GM19397 (cell line): Measurements from ENCODE around the gene LHCGR.
"Not testable (repeated sequence)": the region's sequence is repeated elsewhere in the genome, so short reads cannot be mapped to it uniquely, and the experiment has no call there.

Experiments used
- ATAC-seq: cut with Tn5 transposase; IDR thresholded peaks from one replicate; pipeline ENCODE4 v1.9.1; 2021; ENCODE audit warnings: mild to moderate bottlenecking, moderate library complexity; ENCODE audit not compliant: unreplicated experiment

LHCGR gene

DNA sequence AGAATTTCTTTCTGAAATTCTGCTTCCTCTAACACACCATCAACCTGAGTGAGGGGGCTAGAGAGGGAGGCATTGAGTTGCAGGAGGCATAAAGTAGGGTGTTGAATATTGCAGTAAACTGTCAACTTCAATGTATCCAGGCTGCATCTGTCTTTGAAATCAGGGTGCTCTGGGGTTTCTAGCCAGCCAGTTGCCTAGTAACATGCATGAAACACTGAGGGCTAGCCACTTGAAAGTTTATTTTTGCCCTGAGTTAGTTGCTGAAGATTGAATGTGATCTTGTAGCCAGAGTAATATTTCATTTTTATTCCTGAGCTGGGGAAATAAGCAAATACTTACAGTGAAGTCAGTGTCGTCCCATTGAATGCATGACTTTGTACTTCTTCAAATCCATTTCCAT lies 41.9 kb downstream of the LHCGR start:
- ATAC-seq = no peak

GRCh38 chr2:48712151-48712550 lies 43.4 kb downstream of the LHCGR start:
- no peak for ATAC-seq

DNA sequence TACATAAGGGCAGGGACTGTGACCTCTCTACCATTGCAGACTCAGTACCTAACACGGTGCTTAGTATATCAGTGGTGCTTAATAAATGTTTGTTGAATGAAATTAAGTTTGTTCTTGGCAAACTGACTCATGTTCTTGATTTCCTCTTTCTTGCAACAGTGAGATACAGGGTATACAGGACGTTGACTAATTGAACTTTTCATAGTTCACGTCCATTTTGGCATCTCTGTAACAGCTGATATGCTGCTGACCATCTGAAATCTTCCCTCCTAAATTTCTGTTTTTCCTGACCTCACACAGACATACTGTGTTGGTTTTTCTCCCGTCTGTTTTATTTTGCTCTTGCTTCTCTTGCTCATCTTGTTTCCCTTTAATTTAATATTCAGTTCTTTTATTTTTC lies 44.2 kb downstream of the LHCGR start:
- ATAC-seq = no peak

- ATAC-seq = no peak
Observed at GRCh38 chr2:48709096-48710034, 46.2 kb downstream of the LHCGR start.

DNA sequence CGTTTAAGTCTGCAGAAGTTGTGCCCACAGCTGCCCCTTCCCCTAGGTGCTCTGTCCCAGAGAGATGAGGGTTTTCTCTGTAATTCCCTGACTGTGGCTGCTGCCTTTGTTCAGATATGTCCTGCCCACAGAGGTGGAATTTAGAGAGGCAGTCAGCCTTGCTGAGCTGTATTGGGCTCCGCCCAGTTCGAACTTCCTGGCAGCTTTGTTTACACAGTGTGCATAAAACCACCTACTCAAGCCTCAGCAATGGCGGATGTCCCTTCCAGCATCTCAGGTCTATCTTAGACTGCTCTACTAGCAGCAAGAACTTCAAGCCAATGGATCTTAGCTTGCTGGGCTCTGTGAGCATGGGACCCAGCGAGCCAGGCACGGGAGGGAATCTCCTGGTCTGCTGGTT lies 48.1 kb downstream of the LHCGR start:
- ATAC-seq = no peak

DNA sequence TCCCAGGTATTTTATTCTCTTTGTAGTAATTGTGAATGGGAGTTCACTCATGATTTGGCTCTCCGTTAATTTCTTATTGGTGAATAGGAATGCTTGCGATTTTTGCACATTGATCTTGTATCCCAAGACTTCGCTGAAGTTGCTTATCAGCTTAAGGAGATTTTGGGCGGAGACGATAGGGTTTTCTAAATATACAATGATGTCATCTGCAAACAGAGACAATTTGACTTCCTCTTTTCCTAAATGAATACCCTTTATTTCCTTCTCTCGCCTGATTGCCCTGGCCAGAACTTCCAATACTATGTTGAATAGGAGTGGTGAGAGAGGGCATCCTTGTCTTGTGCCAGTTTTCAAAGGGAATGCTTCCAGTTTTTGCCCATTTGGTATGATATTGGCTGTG lies 51.9 kb downstream of the LHCGR start:
- not testable (repeated sequence) for ATAC-seq

GRCh38 chr2:48699348-48699930 lies 56.1 kb downstream of the LHCGR start:
- no peak for ATAC-seq

DNA sequence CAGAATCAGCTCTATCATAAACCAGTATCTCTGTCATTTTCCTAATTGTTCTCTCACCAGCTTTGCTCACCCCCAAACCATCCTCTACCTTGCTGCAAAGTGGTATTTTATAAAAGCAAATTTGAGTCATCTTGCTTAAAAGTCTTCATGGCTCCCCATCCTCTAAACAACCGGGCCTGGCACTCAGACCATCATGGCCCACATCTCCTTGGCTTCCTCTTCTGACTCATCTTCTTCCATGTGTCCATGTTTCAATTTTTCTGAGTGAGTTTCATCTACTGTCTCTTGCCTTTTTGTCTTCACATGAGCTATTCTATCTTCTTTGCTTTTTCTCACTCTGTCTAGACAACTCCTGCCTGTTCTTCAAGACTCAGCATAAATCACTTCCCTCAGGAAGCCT lies 58.6 kb downstream of the LHCGR start:
- ATAC-seq = no peak

DNA sequence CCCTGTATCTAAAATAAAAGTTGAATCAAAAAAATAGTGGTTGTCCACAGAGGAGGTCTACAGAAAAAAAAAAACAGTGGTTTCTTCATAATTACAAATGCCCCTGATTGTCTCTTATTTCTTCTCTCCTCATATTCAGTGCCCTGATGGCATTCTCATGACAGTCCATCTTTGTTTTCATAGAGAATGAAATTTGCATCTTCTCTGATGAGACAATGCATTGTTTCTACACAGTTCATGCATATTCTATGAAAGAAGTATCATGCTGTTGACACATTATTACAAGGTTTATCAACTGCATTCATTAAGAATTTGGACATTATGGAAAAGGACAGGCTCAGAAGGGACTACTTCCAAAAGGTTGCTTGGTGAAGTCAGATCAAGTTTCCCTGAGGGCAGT lies 59.5 kb downstream of the LHCGR start:
- no peak for ATAC-seq

GRCh38 chr2:48694149-48694548 lies 61.4 kb downstream of the LHCGR start:
- no peak for ATAC-seq

GRCh38 chr2:48693645-48694044 lies 61.9 kb downstream of the LHCGR start:
- ATAC-seq = no peak

GRCh38 chr2:48693066-48693465 lies 62.5 kb downstream of the LHCGR start:
- no peak for ATAC-seq

DNA sequence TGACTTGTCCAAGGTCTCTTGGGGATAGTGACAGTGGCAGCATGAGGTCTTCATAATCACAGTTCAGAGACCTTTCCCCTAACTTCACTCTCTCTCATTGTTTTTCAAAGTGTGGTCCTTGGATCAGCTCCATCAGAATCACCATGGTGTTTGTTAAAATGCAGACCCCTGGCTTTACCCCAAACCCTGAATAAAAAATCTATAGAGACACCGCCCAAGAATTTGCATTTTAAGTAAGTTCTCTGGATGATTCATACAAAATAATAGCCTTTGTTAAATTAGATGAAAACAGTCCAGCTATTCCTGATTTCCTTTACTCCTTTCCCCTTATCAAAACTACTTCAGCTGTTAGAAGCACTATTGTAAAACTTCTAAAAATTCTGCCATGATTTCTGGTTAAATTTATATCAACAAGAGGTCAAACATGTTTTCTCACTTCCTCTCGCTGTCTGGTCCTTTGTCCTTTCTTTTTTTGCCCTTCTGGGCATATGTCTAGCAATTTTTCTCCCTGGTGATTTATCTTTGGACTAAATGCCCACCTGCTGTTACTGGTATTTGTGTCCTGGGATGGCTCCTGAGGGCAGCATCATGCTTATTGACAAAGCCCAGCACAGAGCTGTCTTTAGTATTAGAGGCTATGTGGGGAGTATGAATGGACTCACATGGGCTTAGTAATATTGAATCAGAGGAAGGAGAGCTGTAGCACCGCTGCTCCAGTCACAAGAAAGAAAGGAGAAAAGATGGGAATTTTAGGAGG lies 63.4 kb downstream of the LHCGR start:
- ATAC-seq = no peak

- no peak for ATAC-seq
Observed at GRCh38 chr2:48685126-48685525, 70.4 kb downstream of the LHCGR start.

- ATAC-seq = no peak
Observed at GRCh38 chr2:48677450-48677849, 78.1 kb downstream of the LHCGR start.

- ATAC-seq = no peak
Observed at GRCh38 chr2:48674933-48675332, 80.6 kb downstream of the LHCGR start.

- ATAC-seq = no peak
Observed at GRCh38 chr2:48673581-48673980, 81.9 kb downstream of the LHCGR start.

DNA sequence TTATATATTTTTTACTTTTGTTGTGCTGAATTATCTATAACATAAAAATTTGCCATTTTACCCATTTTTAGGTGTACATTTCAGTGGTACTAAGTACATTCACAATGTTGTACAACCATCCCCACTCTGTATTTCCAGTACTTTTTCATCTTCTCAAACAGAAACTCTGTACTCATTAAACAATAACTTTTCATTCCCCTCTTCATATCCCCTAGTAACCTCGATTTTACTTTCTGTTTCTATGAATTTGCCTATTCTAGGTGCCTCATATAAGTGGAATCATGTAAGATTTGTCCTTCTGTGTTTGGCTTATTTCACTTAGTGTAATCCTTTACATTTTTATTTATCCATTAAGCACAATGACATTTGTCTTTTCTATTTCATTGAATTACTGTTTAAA lies 86.5 kb downstream of the LHCGR start:
- peak; percentile 78 for ATAC-seq

- ATAC-seq = no peak
Observed at GRCh38 chr2:48651158-48651790, 104.2 kb downstream of the LHCGR start.

GRCh38 chr2:48638261-48638660 lies 117.3 kb downstream of the LHCGR start:
- ATAC-seq = no peak
